Peyer's patch (tissue), 4 donors: Measurements from ENCODE around the gene AUTS2.

Source experiments
- POLR2A ChIP-seq, 2 donors: fragments of 450-650 bp; IDR thresholded peaks; one replicate each; pipeline ENCODE4 v1.5.1; 2017; ENCODE audit warnings: antibody characterized with exemption in 2 of 2, mild to moderate bottlenecking in 2 of 2, moderate library complexity in 2 of 2
- TF ChIP-seq, protein P1 (sequence below), 6 experiments: fragments of 450-650 bp in 4 of 6; fragments of 200-600 bp in 2 of 6; sonication (generic) in 1 of 6; IDR thresholded peaks; one replicate each; pipeline ENCODE4 v1.5.1; 2017 to 2019; ENCODE audit warnings: antibody characterized with exemption in 6 of 6, mild to moderate bottlenecking in 3 of 6, moderate library complexity in 1 of 6

DNA sequence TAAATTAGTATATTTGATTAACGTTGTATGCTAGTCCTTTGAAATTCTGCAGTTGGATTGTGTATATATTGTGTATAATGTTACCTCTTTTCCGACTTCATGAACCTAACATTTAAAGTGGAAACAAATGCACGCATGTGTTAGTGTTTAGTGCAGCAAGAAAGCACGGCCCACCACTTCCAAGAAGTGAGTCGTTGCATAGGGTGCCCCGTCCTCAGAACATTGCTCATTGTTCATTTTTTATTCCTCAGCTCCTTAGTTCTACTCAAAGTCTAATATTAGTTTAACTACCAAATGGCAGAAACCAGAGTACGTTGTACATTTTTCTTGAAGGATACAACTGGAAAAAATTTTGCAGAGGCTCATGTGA is 407.6 kb downstream of the AUTS2 start:
- TF ChIP-seq, protein P1, sequence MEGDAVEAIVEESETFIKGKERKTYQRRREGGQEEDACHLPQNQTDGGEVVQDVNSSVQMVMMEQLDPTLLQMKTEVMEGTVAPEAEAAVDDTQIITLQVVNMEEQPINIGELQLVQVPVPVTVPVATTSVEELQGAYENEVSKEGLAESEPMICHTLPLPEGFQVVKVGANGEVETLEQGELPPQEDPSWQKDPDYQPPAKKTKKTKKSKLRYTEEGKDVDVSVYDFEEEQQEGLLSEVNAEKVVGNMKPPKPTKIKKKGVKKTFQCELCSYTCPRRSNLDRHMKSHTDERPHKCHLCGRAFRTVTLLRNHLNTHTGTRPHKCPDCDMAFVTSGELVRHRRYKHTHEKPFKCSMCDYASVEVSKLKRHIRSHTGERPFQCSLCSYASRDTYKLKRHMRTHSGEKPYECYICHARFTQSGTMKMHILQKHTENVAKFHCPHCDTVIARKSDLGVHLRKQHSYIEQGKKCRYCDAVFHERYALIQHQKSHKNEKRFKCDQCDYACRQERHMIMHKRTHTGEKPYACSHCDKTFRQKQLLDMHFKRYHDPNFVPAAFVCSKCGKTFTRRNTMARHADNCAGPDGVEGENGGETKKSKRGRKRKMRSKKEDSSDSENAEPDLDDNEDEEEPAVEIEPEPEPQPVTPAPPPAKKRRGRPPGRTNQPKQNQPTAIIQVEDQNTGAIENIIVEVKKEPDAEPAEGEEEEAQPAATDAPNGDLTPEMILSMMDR (IDR thresholded peaks at IDR 0.05) = no peak
- TF ChIP-seq POLR2A (IDR thresholded peaks at IDR 0.05) = no peak
